ENCODE data around the gene NELL1.

- TF ChIP-seq POLR2A (IDR thresholded peaks at IDR 0.05) (no peak), CTCF (IDR thresholded peaks at IDR 0.05 in 8 of 11, conservative IDR thresholded peaks at IDR 0.05 in 3 of 11) (no peak), POLR2AphosphoS5 (IDR thresholded peaks at IDR 0.05) (no peak)
Observed at GRCh38 chr11:20824773-20825172, 155.4 kb downstream of the NELL1 start.

Measured in spleen (tissue), 7 donors.